ENCODE results near the gene BDH2.

DNA sequence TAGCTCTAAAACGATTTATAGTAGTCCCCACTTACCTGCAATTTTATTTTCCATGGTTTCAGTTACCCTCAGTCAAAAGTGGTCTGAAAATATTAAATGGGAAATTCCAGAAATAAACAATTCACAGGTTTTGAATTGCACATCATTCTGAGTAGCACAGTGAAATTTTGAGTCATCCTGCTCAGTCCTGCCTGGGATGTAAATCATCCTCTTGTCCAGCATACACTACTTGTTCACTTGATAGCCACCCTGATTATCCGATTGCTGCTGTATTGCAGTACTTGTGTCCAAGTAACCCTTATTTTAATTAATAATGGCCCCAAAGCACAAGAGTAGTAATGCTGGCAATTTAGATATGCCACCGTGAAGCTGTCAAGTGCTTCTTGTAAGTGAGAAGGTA is 23.5 kb upstream of the BDH2 start:
- TF ChIP-seq, protein P1, sequence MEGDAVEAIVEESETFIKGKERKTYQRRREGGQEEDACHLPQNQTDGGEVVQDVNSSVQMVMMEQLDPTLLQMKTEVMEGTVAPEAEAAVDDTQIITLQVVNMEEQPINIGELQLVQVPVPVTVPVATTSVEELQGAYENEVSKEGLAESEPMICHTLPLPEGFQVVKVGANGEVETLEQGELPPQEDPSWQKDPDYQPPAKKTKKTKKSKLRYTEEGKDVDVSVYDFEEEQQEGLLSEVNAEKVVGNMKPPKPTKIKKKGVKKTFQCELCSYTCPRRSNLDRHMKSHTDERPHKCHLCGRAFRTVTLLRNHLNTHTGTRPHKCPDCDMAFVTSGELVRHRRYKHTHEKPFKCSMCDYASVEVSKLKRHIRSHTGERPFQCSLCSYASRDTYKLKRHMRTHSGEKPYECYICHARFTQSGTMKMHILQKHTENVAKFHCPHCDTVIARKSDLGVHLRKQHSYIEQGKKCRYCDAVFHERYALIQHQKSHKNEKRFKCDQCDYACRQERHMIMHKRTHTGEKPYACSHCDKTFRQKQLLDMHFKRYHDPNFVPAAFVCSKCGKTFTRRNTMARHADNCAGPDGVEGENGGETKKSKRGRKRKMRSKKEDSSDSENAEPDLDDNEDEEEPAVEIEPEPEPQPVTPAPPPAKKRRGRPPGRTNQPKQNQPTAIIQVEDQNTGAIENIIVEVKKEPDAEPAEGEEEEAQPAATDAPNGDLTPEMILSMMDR (IDR thresholded peaks at IDR 0.05), result no peak
- no peak for TF ChIP-seq POLR2A (IDR thresholded peaks at IDR 0.05)
